ENCODE measurements around the gene INTS4.
"Not testable (repeated sequence)": the region's sequence is repeated elsewhere in the genome, so short reads cannot be mapped to it uniquely, and the experiment has no call there.

The INTS4 gene

GRCh38 chr11:77876045-77876444 is 118.4 kb downstream of the INTS4 start:
- DNase-seq: no peak

- DNase-seq: no peak
Observed at GRCh38 chr11:77874206-77874605, 120.3 kb downstream of the INTS4 start.

GRCh38 chr11:77873345-77873744 is 121.1 kb downstream of the INTS4 start:
- DNase-seq: no peak

GRCh38 chr11:77871855-77872254 is 122.6 kb downstream of the INTS4 start:
- no peak for DNase-seq

- no peak for DNase-seq
Observed at GRCh38 chr11:77868744-77869143, 125.7 kb downstream of the INTS4 start.

GRCh38 chr11:77866336-77866735 is 128.1 kb downstream of the INTS4 start:
- DNase-seq: no peak

GRCh38 chr11:77865805-77866204 is 128.7 kb downstream of the INTS4 start:
- no peak for DNase-seq

GRCh38 chr11:77861444-77861843 is 133.0 kb downstream of the INTS4 start:
- DNase-seq: not testable (repeated sequence)

GRCh38 chr11:77857906-77858457 is 136.5 kb downstream of the INTS4 start:
- not testable (repeated sequence) for DNase-seq

- no peak for DNase-seq
Observed at GRCh38 chr11:77854838-77855237, 139.6 kb downstream of the INTS4 start.

- DNase-seq: no peak
Observed at GRCh38 chr11:77851503-77851902, 143.0 kb downstream of the INTS4 start.

GRCh38 chr11:77843700-77844099 is 150.8 kb downstream of the INTS4 start:
- DNase-seq: not testable (repeated sequence)

- DNase-seq: no peak
Observed at GRCh38 chr11:77842441-77843121, 151.9 kb downstream of the INTS4 start.

- DNase-seq: no peak
Observed at GRCh38 chr11:77833302-77833701, 161.2 kb downstream of the INTS4 start.

- no peak for DNase-seq
Observed at GRCh38 chr11:77828926-77829325, 165.5 kb downstream of the INTS4 start.
